HCT116 (cell line): ENCODE results near the gene STAP2. TPM values are rescaled to one million over a fixed set of nuclear protein-coding genes. Genes with fewer than 3 reads are reported as not detected.

Experiments used
- ATAC-seq: fragments of 200-7000 bp; cut with Tn5 transposase; 2 replicates; pipeline ENCODE4 v1.9.1; 2020; ENCODE audit warnings: mild to moderate bottlenecking, moderate library complexity
- BruUV-seq: library from RNA; stranded (reverse); fragments of 400-500 nt; replicated peaks from 2 replicates; lab custom pipeline; 2021; lab: Mats Ljungman, UMichigan
- CTCF ChIA-PET: fragments of 300-600 bp; sonication (Branson Sonifier 250); formaldehyde crosslinking; loops from one replicate; lab custom pipeline; 2021; ENCODE audit warnings: antibody characterized with exemption; lab: Charles Lee
- POLR2A ChIA-PET: fragments of 300-600, 350-600 bp; sonication (Branson Sonifier 250); formaldehyde crosslinking; loops from one replicate; lab custom pipeline; 2021; ENCODE audit warnings: antibody characterized with exemption; lab: Charles Lee
- RAD21 ChIA-PET, 2 experiments: fragments of 300-600 bp; sonication (Branson Sonifier 250); formaldehyde crosslinking; loops; one replicate each; lab custom pipeline; 2023; ENCODE audit warnings: low total read pairs in 2 of 2; ENCODE audit not compliant: uncharacterized antibody in 2 of 2, unreplicated experiment in 2 of 2, low non-redundant PET in 1 of 2; lab: Charles Lee
- DNase-seq: peaks from one replicate; pipeline ENCODE4 v3.0.0-alpha.2; 2010; ENCODE audit warnings: low read depth, low spot score
- H2AFZ ChIP-seq: fragments of 200-600 bp; shearing (Covaris generic), sonication (generic); 2 replicates; pipeline ENCODE4 v1.6.1; 2017; ENCODE audit warnings: low read depth, mixed run types, mixed read lengths, antibody characterized with exemption, low read length; ENCODE audit not compliant: poor library complexity, severe bottlenecking
- H3K27ac ChIP-seq: 2 replicates; pipeline ENCODE4 v1.5.1; 2012; ENCODE audit warnings: low read depth, low read length
- H3K27me3 ChIP-seq: fragments of 200-600 bp; sonication (generic); 2 replicates; pipeline ENCODE4 v1.6.1; 2016; ENCODE audit warnings: mixed run types, low read length, mixed read lengths; ENCODE audit not compliant: insufficient read depth
- H3K36me3 ChIP-seq, 2 experiments: fragments of 200-500 bp in 1 of 2; fragments of 200-600 bp in 1 of 2; sonication (Bioruptor generic) in 1 of 2; sonication (generic) in 1 of 2; 2 replicates each; pipeline versions ENCODE4 v1.5.1 to v1.6.1; 2014 to 2016; ENCODE audit warnings: low read length in 2 of 2, inconsistent platforms in 1 of 2, mixed read lengths in 1 of 2, mixed run types in 1 of 2; ENCODE audit not compliant: insufficient read depth in 2 of 2, control insufficient read depth in 1 of 2
- H3K4me1 ChIP-seq, 2 experiments: fragments of 200-600 bp in 1 of 2; sonication (generic) in 1 of 2; 2 replicates each; pipeline versions ENCODE4 v1.5.1 to v1.6.1; 2012 to 2017; ENCODE audit warnings: low read length in 2 of 2, inconsistent platforms in 1 of 2, mild to moderate bottlenecking in 1 of 2, mixed read lengths in 1 of 2, mixed run types in 1 of 2, moderate library complexity in 1 of 2; ENCODE audit not compliant: insufficient read depth in 2 of 2, control insufficient read depth in 1 of 2
- H3K4me2 ChIP-seq: fragments of 200-600 bp; sonication (generic); 2 replicates; pipeline ENCODE4 v1.6.1; 2017; ENCODE audit warnings: mixed run types, low read length, mixed read lengths
- H3K4me3 ChIP-seq, 2 experiments: fragments of 200-600 bp in 1 of 2; sonication (generic) in 1 of 2; replicated peaks in 1 of 2; 2 replicates each; pipeline ENCODE4 v1.5.1; 2011 to 2016; ENCODE audit warnings: low read length in 2 of 2, control low read depth in 1 of 2, low read depth in 1 of 2, mild to moderate bottlenecking in 1 of 2, mixed read lengths in 1 of 2, mixed run types in 1 of 2
- H3K79me2 ChIP-seq: fragments of 200-600 bp; sonication (generic); 2 replicates; pipeline ENCODE4 v1.6.1; 2017; ENCODE audit warnings: mild to moderate bottlenecking, mixed run types, low read length, moderate library complexity, mixed read lengths; ENCODE audit not compliant: insufficient read depth
- H3K9ac ChIP-seq: fragments of 200-600 bp; sonication (generic); 2 replicates; pipeline ENCODE4 v1.6.1; 2016; ENCODE audit warnings: low read length, mixed read lengths
- H3K9me2 ChIP-seq: fragments of 200-600 bp; sonication (generic), shearing (Covaris generic); 2 replicates; pipeline ENCODE4 v1.6.1; 2017; ENCODE audit warnings: mixed run types, mild to moderate bottlenecking, moderate library complexity; ENCODE audit not compliant: insufficient read depth
- H3K9me3 ChIP-seq, 2 experiments: fragments of 200-500 bp in 1 of 2; fragments of 200-600 bp in 1 of 2; sonication (Bioruptor generic) in 1 of 2; sonication (generic) in 1 of 2; 2 replicates each; pipeline ENCODE4 v1.6.1; 2014 to 2017; ENCODE audit warnings: low read length in 2 of 2, mixed read lengths in 2 of 2, inconsistent platforms in 1 of 2, low read depth in 1 of 2, mild to moderate bottlenecking in 1 of 2, mixed run types in 1 of 2, moderate library complexity in 1 of 2; ENCODE audit not compliant: control insufficient read depth in 1 of 2, insufficient read depth in 1 of 2
- H4K20me1 ChIP-seq: fragments of 200-600 bp; sonication (generic), shearing (Covaris generic); 2 replicates; pipeline ENCODE4 v1.6.1; 2017; ENCODE audit warnings: mixed run types, mild to moderate bottlenecking, moderate library complexity; ENCODE audit not compliant: insufficient read depth
- ATF3 ChIP-seq: IDR thresholded peaks from 2 replicates; pipeline ENCODE4 v1.6.1; 2012
- ELF1 ChIP-seq: IDR thresholded peaks from 2 replicates; pipeline ENCODE4 v1.6.1; 2012; ENCODE audit warnings: low read depth, borderline replicate concordance
- JUND ChIP-seq: IDR thresholded peaks from 2 replicates; pipeline ENCODE4 v1.6.1; 2012
- MAX ChIP-seq: IDR thresholded peaks from 2 replicates; pipeline ENCODE4 v1.6.1; 2012
- RAD21 ChIP-seq: IDR thresholded peaks from 2 replicates; pipeline ENCODE4 v1.6.1; 2012; ENCODE audit warnings: low read depth, mild to moderate bottlenecking
- SP1 ChIP-seq: IDR thresholded peaks from 2 replicates; pipeline ENCODE4 v1.6.1; 2012; ENCODE audit warnings: low read depth
- intact Hi-C: fragments of 100-400 bp; cut with micrococcal nuclease; formaldehyde crosslinking; loops from 2 replicates; pipeline ENCODE4 v1.10.0; 2022
- total RNA-seq: library from RNA; stranded (reverse); gene quantifications from one replicate; pipeline ENCODE4 v1.2.1, GENCODE V29; 2021; ENCODE audit not compliant: unreplicated experiment

Gene STAP2
- total RNA-seq, 1 experiment from 2014 or later = 2.1 TPM

- no peak for TF ChIP-seq ATF3
- no peak for TF ChIP-seq SP1
- no peak for TF ChIP-seq RAD21
Measured at GRCh38 chr19:4279530-4280422, 58.9 kb downstream of the STAP2 start (continued).

- POLR2A ChIA-PET = no interaction called here
- no peak overlapping the region for H3K4me2 ChIP-seq
- CTCF ChIA-PET = no interaction called here
Measured at GRCh38 chr19:4279267-4279529, 59.4 kb downstream of the STAP2 start.

More at GRCh38 chr19:4279267-4279529, 59.4 kb downstream of the STAP2 start:
- H3K36me3 ChIP-seq = no peaks in the 10 kb centered on the region
- RAD21 ChIA-PET = no interaction called here
- H4K20me1 ChIP-seq = no peaks in the 10 kb centered on the region
- H3K9me3 ChIP-seq = no peaks in the 10 kb centered on the region
- H3K79me2 ChIP-seq = no peaks in the 10 kb centered on the region
- no peak for DNase-seq
- no peak for TF ChIP-seq MAX
- no peak for TF ChIP-seq ELF1
- no peak for TF ChIP-seq JUND
- TF ChIP-seq, all 23 proteins: peak for 0
- Histone ChIP-seq H2AFZ (no peak overlapping the region), H3K27ac (no peak overlapping the region), H3K9me2 (no peaks in the 10 kb centered on the region), H3K4me3 (no peak overlapping the region), H3K9ac (no peak overlapping the region), H3K4me1 (peaks cover under 1 to 13% of the 10 kb centered on the region in 2 experiments; a peak in 3 of 4 replicates), H3K27me3 (no peaks in the 10 kb centered on the region)
- BruUV-seq = no TSS peak
- intact Hi-C loops = no loop called here
- no peak for ATAC-seq
